HL-60 (cell line): ENCODE measurements around the gene ABCA7.

ENCODE experiments used
- CTCF ChIP-seq: IDR thresholded peaks from one replicate; pipeline ENCODE4 v1.5.1; 2011; ENCODE audit warnings: low read length, control low read depth, inconsistent platforms; ENCODE audit not compliant: insufficient read depth
- GABPA ChIP-seq: IDR thresholded peaks from 2 replicates; pipeline ENCODE4 v1.6.1; 2012; ENCODE audit warnings: low read depth
- POLR2AphosphoS5 ChIP-seq: IDR thresholded peaks from 2 replicates; pipeline ENCODE4 v1.6.1; 2012; ENCODE audit warnings: low read depth
- REST ChIP-seq: IDR thresholded peaks from 2 replicates; pipeline ENCODE4 v1.6.1; 2012; ENCODE audit warnings: low read depth; ENCODE audit not compliant: insufficient replicate concordance
- SPI1 ChIP-seq: IDR thresholded peaks from 2 replicates; pipeline ENCODE4 v1.6.1; 2012; ENCODE audit warnings: low read depth, mild to moderate bottlenecking, borderline replicate concordance

GRCh38 chr19:1088416-1089010, 48.6 kb downstream of the ABCA7 start:
- TF ChIP-seq CTCF (no peak), POLR2AphosphoS5 (no peak), REST (no peak), GABPA (no peak), SPI1 (no peak)
